ENCODE measurements around the gene FECH.

FECH gene

DNA sequence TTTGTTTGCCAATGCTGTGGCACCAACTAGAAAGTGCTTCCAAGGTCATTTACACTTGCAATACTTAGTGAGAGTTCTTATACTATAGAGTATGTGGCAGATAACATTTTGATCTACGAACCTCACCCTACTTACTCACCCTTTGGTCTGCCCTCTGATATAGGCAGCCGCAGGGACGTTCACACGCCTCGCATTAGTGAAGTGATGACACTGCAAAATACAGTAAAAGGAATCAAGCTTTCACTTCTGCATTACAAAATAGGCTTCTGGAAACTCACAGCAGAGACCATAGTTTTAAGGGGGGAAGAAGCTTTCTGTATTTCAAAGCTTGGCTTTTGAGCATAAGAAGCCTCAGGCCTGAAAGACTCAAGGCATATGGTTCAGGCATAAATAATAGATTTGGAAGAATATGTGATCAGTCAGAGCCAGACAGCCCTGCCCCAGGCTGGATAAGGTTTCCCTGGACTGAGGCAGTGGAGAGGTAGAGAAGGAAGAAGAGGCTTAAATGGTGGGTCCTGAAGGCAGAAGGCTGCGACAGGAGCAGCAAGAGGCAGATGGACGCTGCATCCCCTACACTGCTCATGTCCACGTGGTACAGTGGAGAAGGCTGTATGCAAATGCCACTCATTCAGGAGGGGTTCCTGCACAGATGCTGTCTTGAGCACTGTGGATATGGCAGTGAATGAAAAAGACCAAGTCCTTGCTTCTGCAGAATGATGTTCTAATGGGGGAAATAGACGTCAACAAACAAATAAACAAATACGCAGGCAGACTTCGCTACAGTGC is 63.1 kb downstream of the FECH start:
- TF ChIP-seq, protein P1, sequence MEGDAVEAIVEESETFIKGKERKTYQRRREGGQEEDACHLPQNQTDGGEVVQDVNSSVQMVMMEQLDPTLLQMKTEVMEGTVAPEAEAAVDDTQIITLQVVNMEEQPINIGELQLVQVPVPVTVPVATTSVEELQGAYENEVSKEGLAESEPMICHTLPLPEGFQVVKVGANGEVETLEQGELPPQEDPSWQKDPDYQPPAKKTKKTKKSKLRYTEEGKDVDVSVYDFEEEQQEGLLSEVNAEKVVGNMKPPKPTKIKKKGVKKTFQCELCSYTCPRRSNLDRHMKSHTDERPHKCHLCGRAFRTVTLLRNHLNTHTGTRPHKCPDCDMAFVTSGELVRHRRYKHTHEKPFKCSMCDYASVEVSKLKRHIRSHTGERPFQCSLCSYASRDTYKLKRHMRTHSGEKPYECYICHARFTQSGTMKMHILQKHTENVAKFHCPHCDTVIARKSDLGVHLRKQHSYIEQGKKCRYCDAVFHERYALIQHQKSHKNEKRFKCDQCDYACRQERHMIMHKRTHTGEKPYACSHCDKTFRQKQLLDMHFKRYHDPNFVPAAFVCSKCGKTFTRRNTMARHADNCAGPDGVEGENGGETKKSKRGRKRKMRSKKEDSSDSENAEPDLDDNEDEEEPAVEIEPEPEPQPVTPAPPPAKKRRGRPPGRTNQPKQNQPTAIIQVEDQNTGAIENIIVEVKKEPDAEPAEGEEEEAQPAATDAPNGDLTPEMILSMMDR (IDR thresholded peaks at IDR 0.05) = no peak

GRCh38 chr18:57519668-57520424 is 66.7 kb downstream of the FECH start:
- TF ChIP-seq, protein P1 (IDR thresholded peaks at IDR 0.05) = no peak

GRCh38 chr18:57518533-57518932 is 68.0 kb downstream of the FECH start:
- TF ChIP-seq, protein P1 (IDR thresholded peaks at IDR 0.05) = no peak

- TF ChIP-seq, protein P1 (IDR thresholded peaks at IDR 0.05) = no peak
These were observed 70.4 kb downstream of the FECH start for GRCh38 chr18:57516056-57516455.

DNA sequence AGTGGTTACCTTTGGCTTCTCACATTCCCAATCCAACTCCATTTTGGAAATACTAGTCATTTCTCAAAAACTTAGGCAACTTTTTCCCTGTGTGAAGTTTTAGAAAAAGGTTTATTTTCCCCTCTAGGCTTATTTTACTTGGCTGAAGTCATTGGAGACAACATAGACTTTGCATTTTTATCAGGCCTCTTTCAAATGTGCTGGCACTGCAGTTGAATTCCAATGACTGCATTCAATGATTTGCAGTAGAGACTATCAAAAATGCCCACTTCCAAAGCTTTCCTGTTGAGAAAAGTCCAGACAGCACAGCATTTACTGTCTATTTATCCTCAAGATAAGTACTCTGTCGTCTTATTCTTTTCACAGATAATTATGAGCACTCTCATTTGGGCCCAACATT is 81.3 kb downstream of the FECH start:
- TF ChIP-seq, protein P1 (IDR thresholded peaks at IDR 0.05) = no peak

- TF ChIP-seq, protein P1 (IDR thresholded peaks at IDR 0.05) = no peak
These were observed 83.9 kb downstream of the FECH start for GRCh38 chr18:57502624-57503023.

- TF ChIP-seq, protein P1 (IDR thresholded peaks at IDR 0.05) = no peak
These were observed 87.7 kb downstream of the FECH start for GRCh38 chr18:57498682-57499256.
